Measurements from ENCODE around the gene BNIP2. TPM values are rescaled to one million over a fixed set of nuclear protein-coding genes. Genes with fewer than 3 reads are reported as not detected.

Gene BNIP2
- polyA plus RNA-seq, 2 of the 4 experiments (the other 2 are of a cell fraction): 101 to 146 TPM

GRCh38 chr15:59636184-59636583 lies 52.9 kb downstream of the BNIP2 start:
- no peaks in the 10 kb centered on the region for H3K9me3 ChIP-seq
- TF ChIP-seq CEBPB (IDR thresholded peaks at IDR 0.05) (no peak), MAFK (IDR thresholded peaks at IDR 0.05; ENCODE audit: partially characterized antibody) (no peak), SREBF2 (IDR thresholded peaks at IDR 0.05) (no peak), ZNF302 (CRISPR knock-in tag; IDR thresholded peaks at IDR 0.05) (no peak), ZC3H11A (IDR thresholded peaks at IDR 0.05) (no peak), REST (IDR thresholded peaks at IDR 0.05) (no peak), CBX8 (IDR thresholded peaks at IDR 0.05) (no peak), GATA3 (IDR thresholded peaks at IDR 0.05; ENCODE audit: borderline replicate concordance) (no peak), HOXB13 (CRISPR knock-in tag; IDR thresholded peaks at IDR 0.05; ENCODE audit: low read depth) (no peak), FOSL2 (IDR thresholded peaks at IDR 0.05) (no peak), FOSL2 (CRISPR knock-in tag; IDR thresholded peaks at IDR 0.05) (no peak), HEYL (CRISPR knock-in tag; IDR thresholded peaks at IDR 0.05) (no peak), POLR2AphosphoS2 (conservative IDR thresholded peaks at IDR 0.05; ENCODE audit: low read length) (no peak)
- TF ChIP-seq, protein P1, sequence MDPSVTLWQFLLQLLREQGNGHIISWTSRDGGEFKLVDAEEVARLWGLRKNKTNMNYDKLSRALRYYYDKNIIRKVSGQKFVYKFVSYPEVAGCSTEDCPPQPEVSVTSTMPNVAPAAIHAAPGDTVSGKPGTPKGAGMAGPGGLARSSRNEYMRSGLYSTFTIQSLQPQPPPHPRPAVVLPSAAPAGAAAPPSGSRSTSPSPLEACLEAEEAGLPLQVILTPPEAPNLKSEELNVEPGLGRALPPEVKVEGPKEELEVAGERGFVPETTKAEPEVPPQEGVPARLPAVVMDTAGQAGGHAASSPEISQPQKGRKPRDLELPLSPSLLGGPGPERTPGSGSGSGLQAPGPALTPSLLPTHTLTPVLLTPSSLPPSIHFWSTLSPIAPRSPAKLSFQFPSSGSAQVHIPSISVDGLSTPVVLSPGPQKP (IDR thresholded peaks at IDR 0.05; ENCODE audit: low read depth, low read length): no peak
- TF ChIP-seq, protein P2, sequence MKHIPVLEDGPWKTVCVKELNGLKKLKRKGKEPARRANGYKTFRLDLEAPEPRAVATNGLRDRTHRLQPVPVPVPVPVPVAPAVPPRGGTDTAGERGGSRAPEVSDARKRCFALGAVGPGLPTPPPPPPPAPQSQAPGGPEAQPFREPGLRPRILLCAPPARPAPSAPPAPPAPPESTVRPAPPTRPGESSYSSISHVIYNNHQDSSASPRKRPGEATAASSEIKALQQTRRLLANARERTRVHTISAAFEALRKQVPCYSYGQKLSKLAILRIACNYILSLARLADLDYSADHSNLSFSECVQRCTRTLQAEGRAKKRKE (CRISPR knock-in tag; IDR thresholded peaks at IDR 0.05; ENCODE audit: low read depth): no peak
- CTCF ChIA-PET: interaction anchor here (1.4 to 29.8 kb wide), 4 partner anchors 8 to 103 kb away, joined by 5 to 685 read pairs (median 80); no protein-coding TSS in a partner anchor
- ATAC-seq (no peak), FAIRE-seq (no peak), DNase-seq (ENCODE audit: low read depth in 1 of 2, low spot score in 1 of 2) (no peak)
- H3K27ac ChIP-seq: no peak overlapping the region
- POLR2A ChIA-PET: no interaction called here
- peaks cover 7% of the 10 kb centered on the region; the same call in 1 of the 3 replicates for H3K4me1 ChIP-seq
- H3K4me3 ChIP-seq: no peak overlapping the region
- H3K4me2 ChIP-seq: no peak overlapping the region
- 93% methylated on average over 3 of the region's 3 CpGs for WGBS (ENCODE audit: missing lambda C conversion rate)

GRCh38 chr15:59632714-59633113 lies 56.4 kb downstream of the BNIP2 start:
- no peak overlapping the region for H3K4me2 ChIP-seq
- peak; percentile 90 for ATAC-seq
- peaks cover 7% of the 10 kb centered on the region; the same call in 1 of the 3 replicates for H3K4me1 ChIP-seq
- POLR2A ChIA-PET: interaction anchor here (0.6 to 1.5 kb wide), 2 partner anchors 9 to 25 kb away, joined by 3 read pairs; partner anchors contain the start of gene GTF2A2
- H3K9me3 ChIP-seq: no peaks in the 10 kb centered on the region
- no peak for TF ChIP-seq HOXB13 (CRISPR knock-in tag; IDR thresholded peaks at IDR 0.05; ENCODE audit: low read depth)
- TF ChIP-seq CTCF (IDR thresholded peaks at IDR 0.05): peak; percentile 63
- TF ChIP-seq SMC3 (IDR thresholded peaks at IDR 0.05): peak; percentile 74
- no peak for TF ChIP-seq JUNB (IDR thresholded peaks at IDR 0.05)
- TF ChIP-seq RAD21 (conservative IDR thresholded peaks at IDR 0.05 in 1 of 2, IDR thresholded peaks at IDR 0.05 in 1 of 2): peak; percentile 64 to 84
- TF ChIP-seq RFX5 (IDR thresholded peaks at IDR 0.05): no peak
- peak; percentile 73; the same call in 1 of the 2 replicates for TF ChIP-seq ESRRA (IDR thresholded peaks at IDR 0.05; ENCODE audit: borderline replicate concordance, low read length)
- no peak for TF ChIP-seq FOSL2 (IDR thresholded peaks at IDR 0.05)
- TF ChIP-seq FOSL2 (CRISPR knock-in tag; IDR thresholded peaks at IDR 0.05): no peak
- no peak for TF ChIP-seq RARB (CRISPR knock-in tag; IDR thresholded peaks at IDR 0.05)
- CTCF ChIA-PET: interaction anchor here (0.6 to 29.8 kb wide), 20 partner anchors 10 to 520 kb away, joined by 3 to 685 read pairs (median 4); partner anchors contain the start of gene GCNT3
- no peak for FAIRE-seq
- H3K4me3 ChIP-seq: no peak overlapping the region
- no peak overlapping the region for H3K27ac ChIP-seq
- WGBS (ENCODE audit: missing lambda C conversion rate): 71% methylated on average over 4 of the region's 4 CpGs
- peak; percentile 54 to 68 for DNase-seq (ENCODE audit: low read depth in 1 of 2, low spot score in 1 of 2)
